Islet precursor cell (in vitro differentiated cells): Measurements from ENCODE around the gene HSPA5.
"Not testable (repeated sequence)": the region's sequence is repeated elsewhere in the genome, so short reads cannot be mapped to it uniquely, and the experiment has no call there.

Experiments
- DNase-seq: peaks from one replicate; pipeline ENCODE4 v3.0.0-alpha.2; 2018

HSPA5 gene

DNA sequence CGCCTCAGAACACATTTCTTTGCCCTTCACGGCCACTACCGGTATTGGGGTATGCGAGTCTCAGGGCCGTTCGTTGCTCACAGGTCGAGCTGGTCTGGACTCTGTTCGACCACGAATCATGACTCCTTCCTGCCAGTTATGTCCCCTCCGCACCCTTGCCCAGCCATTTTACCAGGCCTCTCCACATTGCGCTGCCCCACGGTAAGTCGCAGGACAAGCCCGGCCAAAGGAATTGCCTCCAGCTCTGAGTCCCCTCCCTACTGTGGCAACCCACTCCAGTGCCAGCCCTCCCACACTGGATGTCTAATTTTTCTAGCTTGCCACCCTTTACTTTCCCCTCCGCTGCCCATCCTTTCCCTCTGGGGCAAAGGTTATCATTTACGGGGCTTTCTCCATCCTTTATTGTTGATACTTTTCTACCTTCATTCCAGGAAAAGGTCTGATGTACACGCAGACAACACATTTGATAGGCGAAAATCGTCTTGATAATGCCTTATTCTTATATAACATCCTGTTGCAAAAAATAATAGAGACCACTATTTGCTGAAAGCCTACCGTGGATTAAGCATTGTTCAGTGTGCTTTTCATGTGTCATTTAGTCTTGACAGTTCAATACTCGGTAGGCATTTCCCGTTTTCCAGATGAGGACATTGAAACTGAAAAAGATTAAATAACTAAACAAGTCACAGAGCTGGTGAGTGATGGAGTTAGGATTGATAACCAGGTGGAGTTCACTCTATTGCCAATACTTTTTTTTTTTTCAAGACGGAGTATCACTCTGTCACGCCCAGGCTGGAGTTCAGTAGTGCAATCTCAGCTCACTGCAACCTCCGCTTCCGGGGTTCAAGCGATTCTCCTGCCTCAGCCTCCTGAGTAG lies 958 bp upstream of the HSPA5 start:
- no peak for DNase-seq

DNA sequence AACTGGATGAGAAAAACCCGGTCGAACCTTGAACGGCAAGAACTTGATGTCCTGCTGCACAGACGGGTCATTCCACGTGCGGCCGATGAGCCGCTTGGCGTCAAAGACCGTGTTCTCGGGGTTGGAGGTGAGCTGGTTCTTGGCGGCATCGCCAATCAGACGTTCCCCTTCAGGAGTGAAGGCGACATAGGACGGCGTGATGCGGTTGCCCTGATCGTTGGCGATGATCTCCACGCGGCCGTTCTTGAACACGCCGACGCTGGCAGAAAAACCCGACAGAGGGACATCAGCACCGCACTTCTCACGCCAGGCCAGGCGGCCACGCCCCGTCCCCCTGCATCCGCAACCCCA lies 519 bp downstream of the HSPA5 start:
- DNase-seq = peak; percentile 53

DNA sequence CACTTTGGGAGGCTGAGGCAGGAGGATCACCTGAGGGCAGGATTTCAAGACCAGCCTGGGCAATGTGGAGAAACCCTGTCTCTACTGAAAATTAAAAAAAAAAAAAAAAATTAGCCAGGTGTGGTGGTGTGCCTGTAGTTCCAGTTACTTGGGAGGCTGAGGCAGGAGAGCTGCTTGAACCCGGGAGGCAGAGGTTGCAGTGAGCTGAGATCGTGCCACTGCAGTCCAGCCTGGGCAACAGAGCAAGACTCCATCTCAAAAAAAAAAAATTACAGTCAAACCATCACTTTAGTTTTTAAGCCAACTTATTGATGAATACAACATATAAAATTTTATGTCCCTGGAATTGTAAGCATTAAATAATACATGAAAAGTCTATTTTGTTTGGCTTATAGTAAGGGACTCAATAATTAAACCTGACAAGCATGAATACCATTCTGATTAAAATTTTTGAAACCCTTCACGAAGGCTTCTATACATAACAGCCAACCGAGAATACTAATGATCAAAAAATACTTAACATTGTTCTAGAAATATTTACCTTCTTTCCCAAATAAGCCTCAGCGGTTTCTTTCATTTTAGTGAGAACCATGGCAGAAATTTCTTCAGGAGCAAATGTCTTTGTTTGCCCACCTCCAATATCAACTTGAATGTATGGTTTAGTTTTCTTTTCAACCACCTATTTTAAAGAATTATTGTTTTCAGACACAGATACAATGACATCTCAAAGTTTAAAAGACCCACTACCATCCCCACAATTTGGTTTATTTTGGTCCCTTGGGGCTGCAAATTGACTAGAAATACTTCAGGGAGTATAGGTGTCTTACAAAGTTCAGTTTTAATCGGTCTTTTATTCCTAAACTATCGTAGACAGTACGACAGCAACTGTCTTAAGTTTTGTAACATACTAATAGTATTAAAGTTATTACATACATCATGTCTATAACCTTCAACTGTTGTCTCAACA lies 1.2 kb downstream of the HSPA5 start:
- DNase-seq = no peak

DNA sequence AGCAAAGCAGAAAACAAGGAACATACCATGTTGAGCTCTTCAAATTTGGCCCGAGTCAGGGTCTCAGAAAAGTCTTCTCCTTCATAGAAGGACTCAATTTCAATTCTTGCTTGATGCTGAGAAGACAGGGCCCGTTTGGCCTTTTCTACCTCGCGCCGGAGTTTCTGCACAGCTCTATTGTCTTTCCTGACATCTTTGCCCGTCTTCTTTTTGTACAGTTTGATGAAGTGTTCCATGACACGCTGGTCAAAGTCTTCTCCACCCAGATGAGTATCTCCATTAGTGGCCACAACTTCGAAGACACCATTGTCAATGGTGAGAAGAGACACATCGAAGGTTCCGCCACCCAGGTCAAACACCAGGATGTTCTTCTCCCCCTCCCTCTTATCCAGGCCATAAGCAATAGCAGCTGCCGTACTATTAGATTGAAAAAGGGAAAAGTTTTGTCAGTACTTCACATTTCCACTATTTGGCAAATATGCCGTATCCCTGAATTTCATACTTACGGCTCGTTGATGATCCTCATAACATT lies 2.2 kb downstream of the HSPA5 start:
- no peak for DNase-seq

DNA sequence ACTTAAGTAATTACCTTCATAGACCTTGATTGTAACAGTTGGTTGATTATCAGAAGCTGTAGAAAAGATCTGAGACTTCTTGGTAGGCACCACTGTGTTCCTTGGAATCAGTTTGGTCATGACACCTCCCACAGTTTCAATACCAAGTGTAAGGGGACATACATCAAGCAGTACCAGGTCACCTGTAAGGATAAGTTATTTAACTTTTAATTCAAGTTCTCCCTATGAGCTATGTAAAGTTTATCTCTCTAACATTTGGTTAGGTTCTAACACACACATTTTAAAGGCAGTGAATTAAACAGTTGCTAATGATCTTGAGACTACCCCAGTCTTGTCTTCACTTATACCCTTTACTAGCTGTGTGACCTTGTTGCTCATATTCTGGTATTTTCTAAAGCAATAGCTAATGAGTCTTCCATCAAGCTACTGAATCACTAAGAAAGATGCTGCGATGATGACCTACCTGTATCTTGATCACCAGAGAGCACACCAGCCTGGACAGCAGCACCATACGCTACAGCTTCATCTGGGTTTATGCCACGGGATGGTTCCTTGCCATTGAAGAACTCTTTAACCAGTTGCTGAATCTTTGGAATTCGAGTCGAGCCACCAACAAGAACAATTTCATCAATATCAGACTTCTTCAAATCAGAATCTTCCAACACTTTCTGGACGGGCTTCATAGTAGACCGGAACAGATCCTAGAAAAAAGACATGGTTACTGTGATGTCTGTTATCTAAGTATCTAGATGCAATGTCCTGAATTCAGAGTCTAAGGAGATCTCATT lies 2.8 kb downstream of the HSPA5 start:
- no peak for DNase-seq

DNA sequence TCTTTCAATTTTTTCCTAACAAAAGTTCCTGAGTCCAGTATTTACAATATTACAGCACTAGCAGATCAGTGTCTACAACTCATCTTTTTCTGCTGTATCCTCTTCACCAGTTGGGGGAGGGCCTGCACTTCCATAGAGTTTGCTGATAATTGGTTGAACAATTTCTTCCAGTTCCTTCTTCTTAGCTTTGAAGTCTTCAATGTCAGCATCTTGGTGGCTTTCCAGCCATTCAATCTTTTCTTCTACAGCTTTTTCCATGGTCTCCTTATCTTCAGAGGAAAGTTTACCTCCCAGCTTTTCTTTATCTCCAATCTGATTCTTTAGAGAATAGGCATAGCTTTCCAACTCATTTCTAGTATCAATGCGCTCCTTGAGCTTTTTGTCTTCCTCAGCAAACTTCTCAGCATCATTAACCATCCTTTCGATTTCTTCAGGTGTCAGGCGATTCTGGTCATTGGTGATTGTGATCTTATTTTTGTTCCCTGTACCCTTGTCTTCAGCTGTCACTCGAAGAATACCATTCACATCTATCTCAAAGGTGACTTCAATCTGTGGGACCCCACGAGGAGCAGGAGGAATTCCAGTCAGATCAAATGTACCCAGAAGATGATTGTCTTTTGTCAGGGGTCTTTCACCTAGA lies 4.5 kb downstream of the HSPA5 start:
- DNase-seq = not testable (repeated sequence)

DNA sequence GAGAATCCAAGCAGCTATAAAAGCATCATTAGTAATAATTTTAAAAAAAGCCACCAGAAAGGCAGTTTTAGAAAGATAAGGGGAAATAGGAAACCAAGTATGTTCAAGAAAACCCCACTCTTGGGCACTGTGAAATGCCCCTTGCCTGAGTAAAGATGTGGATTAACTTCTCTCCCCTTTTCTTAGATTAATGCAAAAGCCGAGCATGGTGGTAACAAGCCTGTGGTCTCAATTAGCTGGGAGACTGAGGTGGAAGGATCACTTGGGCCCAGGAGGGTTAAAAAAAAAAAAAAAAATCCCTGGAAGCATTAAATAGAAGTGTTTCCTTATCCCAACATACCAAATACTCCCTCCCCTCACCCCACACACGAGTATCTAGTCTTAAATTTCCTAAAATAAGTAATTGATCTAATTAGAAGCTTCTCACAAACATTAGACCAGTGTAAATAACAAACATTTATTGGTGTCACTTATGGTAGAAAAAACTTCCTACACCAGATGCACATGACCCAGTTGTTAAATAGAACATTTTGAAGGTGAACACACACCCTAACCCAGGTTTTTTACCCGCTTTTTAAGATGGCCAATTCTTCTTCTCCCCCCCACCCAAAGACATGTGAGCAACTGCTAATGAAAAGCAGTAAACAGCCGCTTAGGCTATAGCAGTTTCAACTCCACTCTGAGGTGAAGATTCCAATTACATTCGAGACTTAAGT lies 5.2 kb downstream of the HSPA5 start:
- no peak for DNase-seq

DNA sequence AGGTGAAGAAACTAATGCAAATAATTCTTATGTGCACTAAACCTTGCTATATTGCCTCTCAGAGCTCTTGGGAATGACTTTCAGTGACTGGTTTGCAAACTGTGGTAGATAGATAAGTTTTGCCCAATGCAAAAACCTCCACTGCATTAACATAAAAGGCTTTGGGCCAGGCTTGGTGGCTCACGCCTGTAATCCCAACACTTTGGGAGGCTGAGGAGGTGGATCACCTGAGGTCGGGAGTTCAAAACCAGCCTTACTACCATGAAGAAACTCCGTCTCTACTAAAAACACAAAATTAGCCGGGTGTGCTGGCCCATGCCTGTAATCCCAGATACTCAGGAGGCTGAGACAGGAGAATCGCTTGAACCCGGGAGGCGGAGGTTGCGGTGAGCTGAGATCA lies 7.0 kb downstream of the HSPA5 start:
- DNase-seq = not testable (repeated sequence)

DNA sequence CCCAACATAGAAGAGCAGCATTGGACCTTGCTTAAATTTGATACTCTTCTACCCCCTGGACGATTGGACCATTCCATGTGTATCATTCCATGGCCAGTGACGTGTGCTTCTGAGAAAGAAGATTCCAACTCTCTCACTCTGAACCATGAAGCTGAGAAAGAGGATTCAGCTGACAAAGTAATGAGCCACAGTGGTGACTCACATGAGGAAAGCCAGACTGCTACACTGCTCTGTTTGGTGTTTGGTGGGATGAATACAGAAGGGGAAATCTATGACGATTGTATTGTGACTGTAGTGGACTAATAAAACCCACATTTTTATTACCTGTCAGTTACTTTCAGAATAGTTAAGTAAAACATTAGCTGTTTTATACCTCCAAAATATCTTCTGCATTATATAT lies 7.5 kb downstream of the HSPA5 start:
- DNase-seq = peak; percentile 78

DNA sequence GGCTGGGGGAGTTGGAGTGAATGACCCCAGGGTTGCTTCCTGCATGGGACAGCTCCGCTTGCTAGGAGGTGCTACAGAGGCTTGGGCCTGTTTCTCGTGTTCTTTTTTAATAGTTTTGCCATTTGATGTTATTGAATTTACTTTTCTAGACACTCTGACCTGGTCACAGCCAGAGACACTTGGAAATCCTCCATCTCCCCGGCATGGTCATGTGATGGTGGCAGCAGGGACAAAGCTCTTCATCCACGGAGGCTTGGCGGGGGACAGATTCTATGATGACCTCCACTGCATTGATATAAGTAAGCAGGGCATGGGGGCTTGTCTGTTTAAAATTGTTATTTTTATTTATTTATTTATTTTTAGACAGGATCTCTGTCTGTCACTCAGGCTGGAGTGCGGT lies 13.4 kb downstream of the HSPA5 start:
- DNase-seq = no peak

DNA sequence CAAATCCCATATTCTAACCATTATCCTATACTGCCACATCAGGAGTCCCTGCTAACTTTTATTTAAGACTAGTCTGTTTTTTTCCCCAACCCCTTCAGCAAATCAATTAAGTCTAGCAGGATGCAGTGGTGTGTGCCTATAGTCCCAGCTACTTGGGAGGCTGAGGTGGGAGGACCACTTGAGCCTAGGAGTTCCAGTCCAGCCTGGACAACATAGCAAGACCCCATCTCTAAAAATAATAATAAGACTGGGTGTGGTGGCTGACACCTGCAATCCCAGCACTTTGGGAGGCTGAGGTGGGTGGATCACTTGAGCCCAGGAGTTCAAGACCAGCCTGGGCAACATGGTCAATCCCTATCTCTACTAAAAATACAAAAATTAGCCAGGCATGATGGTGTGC lies 16.3 kb downstream of the HSPA5 start:
- not testable (repeated sequence) for DNase-seq

DNA sequence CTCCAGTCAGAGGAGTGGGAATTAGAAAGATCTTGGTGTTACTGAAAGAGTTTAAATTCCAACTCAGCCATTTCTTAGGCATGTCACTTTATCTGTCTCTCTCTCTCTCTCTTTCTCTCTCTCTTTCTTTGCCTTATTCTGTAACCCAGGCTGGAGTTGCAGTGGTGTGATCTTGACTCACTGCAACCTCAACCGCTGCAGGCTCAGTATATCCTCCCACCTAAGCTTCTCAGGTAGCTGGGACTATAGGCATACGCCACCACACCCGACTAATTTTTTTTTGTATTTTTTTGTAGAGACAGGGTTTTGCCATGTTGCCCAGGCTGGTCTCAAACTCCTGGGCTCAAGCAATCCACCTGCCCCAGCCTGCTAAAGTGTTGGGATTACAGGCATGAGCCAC lies 22.5 kb downstream of the HSPA5 start:
- DNase-seq = no peak

DNA sequence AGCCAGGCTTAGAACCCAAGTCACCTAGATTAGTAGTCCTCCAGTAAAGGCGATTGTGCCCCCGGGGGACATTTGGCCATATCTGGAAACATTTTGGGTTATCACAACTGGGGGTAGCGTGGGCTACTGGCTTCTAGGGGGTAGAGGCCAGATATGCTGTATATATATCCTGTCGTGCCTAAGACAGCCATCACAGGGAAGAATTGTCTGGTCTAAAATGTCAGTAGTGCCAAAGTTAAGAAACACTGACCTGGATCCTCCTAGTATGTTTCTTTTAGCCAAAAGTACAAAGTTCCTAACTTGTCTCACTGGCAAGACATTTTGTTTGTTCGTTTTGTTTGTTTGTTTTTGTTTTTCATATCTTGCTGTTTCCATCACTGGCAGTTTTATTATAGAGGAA lies 27.0 kb downstream of the HSPA5 start:
- no peak for DNase-seq

DNA sequence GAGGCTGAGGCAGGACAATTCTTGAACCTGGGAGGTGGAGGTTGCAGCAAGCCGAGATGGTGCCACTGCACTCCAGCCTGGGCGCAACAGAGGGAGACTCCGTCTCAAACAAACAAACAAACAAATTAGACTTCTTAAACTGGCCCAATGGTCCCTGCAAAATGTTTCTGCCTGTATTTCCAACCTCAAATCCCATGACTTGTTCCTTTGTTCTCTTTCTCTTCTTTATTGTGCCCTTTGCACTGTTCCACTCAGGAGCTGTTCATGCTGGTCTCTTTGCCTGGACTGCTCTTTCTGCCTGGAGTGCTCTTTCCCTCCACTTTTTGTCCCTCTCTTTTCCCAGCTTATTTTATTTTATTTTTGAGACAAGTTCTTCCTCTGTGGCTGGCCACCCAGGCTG lies 36.7 kb downstream of the HSPA5 start:
- DNase-seq = no peak

DNA sequence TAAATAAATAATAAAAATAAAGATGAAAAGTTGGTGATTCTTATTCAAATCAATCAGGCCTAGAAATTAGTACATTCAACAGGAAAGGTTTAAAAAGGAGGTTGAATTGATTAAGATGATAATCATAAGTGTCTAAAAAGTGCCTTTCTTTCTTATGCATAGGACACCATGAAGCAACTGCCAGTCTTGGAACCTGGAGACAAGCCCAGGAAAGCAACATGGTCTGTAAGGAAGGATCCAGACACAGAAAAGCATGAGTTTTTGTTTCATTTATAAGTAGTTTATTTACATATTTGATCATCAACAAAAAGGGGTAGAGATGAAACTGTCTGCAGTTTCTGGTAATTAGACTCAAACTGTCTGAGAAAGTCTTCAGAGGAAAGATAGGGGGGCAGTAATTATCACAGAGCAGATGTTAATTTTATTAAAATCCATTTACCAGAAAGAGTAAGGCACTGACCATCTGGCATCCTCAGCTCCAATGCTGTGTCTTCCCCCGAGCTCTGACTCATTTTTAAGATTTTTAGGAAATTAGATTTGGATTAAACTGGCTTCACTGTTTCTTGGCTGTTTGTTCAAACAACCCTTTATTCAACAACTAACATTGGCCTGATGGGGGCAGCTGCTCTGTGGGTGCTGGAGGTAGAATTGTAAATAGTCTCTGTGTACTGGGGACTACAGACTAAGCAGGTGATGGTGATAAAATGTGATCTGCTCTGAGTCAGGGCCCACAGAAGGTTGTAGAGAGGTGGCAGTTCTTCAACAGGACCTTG lies 38.1 kb downstream of the HSPA5 start:
- no peak for DNase-seq

DNA sequence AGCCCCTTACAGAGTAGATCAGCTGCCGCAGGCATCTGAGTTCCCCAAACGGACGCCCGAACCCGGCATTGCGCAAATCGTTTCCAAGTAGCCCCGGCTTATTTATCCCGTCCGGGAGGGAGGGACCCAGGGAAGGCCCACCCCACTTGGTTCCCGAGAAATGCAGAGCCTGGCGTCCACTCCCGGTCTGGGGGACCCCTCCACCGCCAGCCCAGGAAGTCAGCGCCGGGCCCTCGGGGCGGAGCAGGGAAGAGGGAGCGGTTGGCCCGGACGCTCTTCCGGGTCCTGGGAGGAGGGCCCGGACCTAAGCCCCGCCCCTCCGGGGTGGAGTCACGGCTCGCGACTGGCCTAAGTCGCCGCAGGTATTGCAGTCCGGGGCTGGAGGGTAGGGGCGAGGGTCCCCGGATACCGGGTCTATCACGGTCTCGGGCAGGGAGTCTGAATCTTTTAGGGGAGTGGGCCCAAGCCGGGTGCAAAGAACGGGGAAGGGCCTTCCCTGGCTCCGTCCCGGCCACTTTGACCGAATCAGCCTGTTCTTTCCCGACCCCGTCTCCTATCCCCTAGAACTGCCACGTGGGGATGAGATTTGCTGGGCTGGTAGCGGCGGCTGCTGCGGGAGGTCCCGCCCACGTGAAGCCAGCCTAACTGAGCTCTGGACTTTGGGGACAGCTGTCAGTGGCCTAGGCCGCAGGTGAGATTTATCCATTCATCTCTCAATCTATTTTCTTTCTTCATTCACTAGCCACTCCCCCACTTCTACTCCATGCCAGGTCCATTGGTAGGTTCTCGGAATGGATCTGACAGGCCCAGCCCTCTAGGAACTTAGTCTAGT lies 40.7 kb downstream of the HSPA5 start, which contains the start of gene RABEPK:
Gene RABEPK (plus strand): TSS at position 327 of the 832 bp plus-strand sequence. CDS start 2,472 bp downstream, outside the sequence.
- peak; percentile 97 for DNase-seq

DNA sequence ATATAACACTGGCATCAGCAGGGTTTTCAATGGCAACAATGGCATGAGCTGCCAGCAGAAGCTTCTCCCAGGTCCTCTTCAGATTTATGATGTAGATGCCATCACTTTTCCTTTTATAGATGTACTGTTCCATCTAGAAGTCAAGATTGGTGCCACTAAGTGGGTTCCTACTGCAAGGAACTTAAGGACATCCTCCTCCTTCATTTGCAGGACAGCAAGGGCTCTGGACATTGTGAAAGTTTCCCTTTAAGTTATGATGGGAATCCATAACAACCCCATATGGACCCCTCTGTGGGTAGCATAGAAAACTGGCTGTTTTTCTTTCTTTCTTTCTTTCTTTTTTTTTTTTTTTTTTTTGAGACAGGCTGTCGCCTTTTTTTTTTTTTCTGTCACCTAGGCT lies 45.6 kb downstream of the HSPA5 start:
- not testable (repeated sequence) for DNase-seq

DNA sequence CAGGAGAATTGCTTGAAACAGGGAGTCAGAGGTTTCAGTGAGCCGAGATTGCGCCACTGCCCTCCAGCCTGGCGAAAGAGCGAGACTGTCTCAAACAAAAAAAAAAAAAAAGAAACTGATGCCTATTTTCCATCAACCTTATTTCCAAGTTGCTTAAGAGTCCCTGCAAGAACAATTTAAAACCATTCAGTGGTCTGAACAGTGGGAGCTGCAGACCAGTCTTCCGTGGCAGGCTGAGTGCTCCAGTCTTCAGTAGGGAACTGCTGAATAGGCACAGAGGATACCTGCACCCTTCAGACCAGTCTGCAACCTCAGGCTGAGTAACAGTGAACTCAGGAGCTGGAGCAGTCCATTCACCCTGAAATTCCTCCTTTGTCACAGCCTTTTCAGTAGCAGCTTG lies 46.7 kb downstream of the HSPA5 start:
- not testable (repeated sequence) for DNase-seq

DNA sequence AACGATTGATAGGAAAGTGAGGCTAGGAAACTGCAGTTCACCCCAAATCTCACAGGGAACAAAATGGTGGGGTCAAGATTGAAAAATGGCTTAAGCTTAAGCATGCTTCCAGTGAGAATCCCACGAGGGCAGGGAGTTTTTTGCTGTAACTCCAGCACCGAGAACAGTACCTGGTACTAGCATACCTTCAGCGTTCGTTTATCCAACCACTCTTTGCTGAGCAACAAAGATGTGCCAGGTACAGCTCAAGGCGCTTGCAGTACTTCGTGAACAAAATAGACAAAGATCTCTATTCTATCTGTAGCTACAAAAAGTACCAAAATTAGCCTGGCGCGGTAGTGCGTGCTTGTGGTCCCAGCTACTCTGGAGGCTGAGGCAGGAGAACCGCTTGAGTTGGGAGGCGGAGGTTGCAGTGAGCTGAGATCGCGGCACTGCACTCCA lies 50.8 kb downstream of the HSPA5 start:
- DNase-seq = no peak
